SK-N-SH treated with all-trans-retinoic acid at 6 μM for 48 hours (cell line): Measurements from ENCODE around the gene SERHL2.

ENCODE experiments used
- ATAC-seq: fragments of 200-7000 bp; cut with Tn5 transposase; 3 replicates; pipeline ENCODE4 v1.9.1; 2020; ENCODE audit warnings: mild to moderate bottlenecking, moderate library complexity
- ARNTL ChIP-seq: fragments of 450-650 bp; formaldehyde crosslinking; IDR thresholded peaks from 2 replicates; pipeline ENCODE4 v1.5.0; 2020; ENCODE audit warnings: low read depth, mild to moderate bottlenecking, moderate library complexity, borderline replicate concordance
- BACH2 ChIP-seq: fragments of 250-450 bp; sonication (Bioruptor Pico); IDR thresholded peaks from 2 replicates; pipeline ENCODE4 v1.9.0; 2021; ENCODE audit warnings: mild to moderate bottlenecking, borderline replicate concordance
- CSDC2 ChIP-seq: fragments of 250-450 bp; sonication (Bioruptor Pico); IDR thresholded peaks from 2 replicates; pipeline ENCODE4 v1.5.0; 2020; ENCODE audit warnings: mild to moderate bottlenecking, moderate library complexity
- ESRRG ChIP-seq: fragments of 250-450 bp; sonication (Bioruptor Pico); IDR thresholded peaks from 2 replicates; pipeline ENCODE4 v1.6.1; 2021; ENCODE audit warnings: mild to moderate bottlenecking
- ISL1 ChIP-seq: fragments of 250-450 bp; sonication (Bioruptor Pico); IDR thresholded peaks from 2 replicates; pipeline ENCODE4 v2.1.2; 2022; ENCODE audit warnings: mild to moderate bottlenecking, moderate library complexity
- OSR1 ChIP-seq: fragments of 250-450 bp; sonication (Bioruptor Pico); IDR thresholded peaks from 2 replicates; pipeline ENCODE4 v1.8.0; 2022; ENCODE audit warnings: moderate library complexity, mild to moderate bottlenecking, inconsistent platforms
- PATZ1 ChIP-seq: fragments of 250-450 bp; sonication (Bioruptor Pico); IDR thresholded peaks from 2 replicates; pipeline ENCODE4 v1.8.0; 2020; ENCODE audit warnings: mild to moderate bottlenecking, moderate library complexity, borderline replicate concordance
- PPARA ChIP-seq: fragments of 250-450 bp; sonication (Bioruptor Pico); IDR thresholded peaks from 2 replicates; pipeline ENCODE4 v1.5.0; 2020; ENCODE audit warnings: mild to moderate bottlenecking, borderline replicate concordance
- RARB ChIP-seq: fragments of 250-450 bp; sonication (Bioruptor Pico); IDR thresholded peaks from 2 replicates; pipeline ENCODE4 v1.8.0; 2021; ENCODE audit warnings: mild to moderate bottlenecking, moderate library complexity
- SNAI2 ChIP-seq: fragments of 250-450 bp; sonication (Bioruptor Pico); IDR thresholded peaks from 2 replicates; pipeline ENCODE4 v1.5.0; 2020; ENCODE audit warnings: mild to moderate bottlenecking, moderate library complexity
- TCF4 ChIP-seq: fragments of 250-450 bp; sonication (Bioruptor Pico); IDR thresholded peaks from 2 replicates; pipeline ENCODE4 v1.8.0; 2021; ENCODE audit warnings: mild to moderate bottlenecking, moderate library complexity, borderline replicate concordance
- TOX ChIP-seq: fragments of 250-450 bp; sonication (Bioruptor Pico); IDR thresholded peaks from 2 replicates; pipeline ENCODE4 v1.8.0; 2021; ENCODE audit warnings: mild to moderate bottlenecking, moderate library complexity, borderline replicate concordance
- ZC3H10 ChIP-seq: fragments of 250-450 bp; sonication (Bioruptor Pico); IDR thresholded peaks from 2 replicates; pipeline ENCODE4 v1.5.1; 2021; ENCODE audit warnings: mild to moderate bottlenecking, moderate library complexity
- ZFP3 ChIP-seq: fragments of 250-450 bp; sonication (Bioruptor Pico); IDR thresholded peaks from 2 replicates; pipeline ENCODE4 v1.5.0; 2020; ENCODE audit warnings: mild to moderate bottlenecking, moderate library complexity
- ZFP30 ChIP-seq: fragments of 450-650 bp; formaldehyde crosslinking; IDR thresholded peaks from 2 replicates; pipeline ENCODE4 v1.5.0; 2022; ENCODE audit warnings: mild to moderate bottlenecking, moderate library complexity
- ZNF565 ChIP-seq: fragments of 450-650 bp; formaldehyde crosslinking; conservative IDR thresholded peaks from 2 replicates; pipeline ENCODE4 v1.5.0; 2020; ENCODE audit warnings: low read depth, mild to moderate bottlenecking, moderate library complexity
- ZNF70 ChIP-seq: fragments of 450-650 bp; formaldehyde crosslinking; IDR thresholded peaks from 2 replicates; pipeline ENCODE4 v1.5.0; 2020; ENCODE audit warnings: mild to moderate bottlenecking, moderate library complexity
- ZNF8 ChIP-seq: fragments of 450-650 bp; formaldehyde crosslinking; IDR thresholded peaks from 2 replicates; pipeline ENCODE4 v1.5.0; 2020; ENCODE audit warnings: mild to moderate bottlenecking, moderate library complexity
- TF ChIP-seq, protein P1 (sequence below): fragments of 250-450 bp; sonication (Bioruptor Pico); IDR thresholded peaks from 2 replicates; pipeline ENCODE4 v1.5.1; 2020; ENCODE audit warnings: low read depth, mild to moderate bottlenecking, moderate library complexity
- TF ChIP-seq, protein P2 (sequence below): fragments of 250-450 bp; sonication (Bioruptor Pico); IDR thresholded peaks from 2 replicates; pipeline ENCODE4 v1.5.1; 2021; ENCODE audit warnings: mild to moderate bottlenecking, moderate library complexity
- TF ChIP-seq, protein P3 (sequence below): fragments of 250-450 bp; sonication (Bioruptor Pico); IDR thresholded peaks from 2 replicates; pipeline ENCODE4 v1.8.0; 2021; ENCODE audit warnings: low read depth, mild to moderate bottlenecking, moderate library complexity, borderline replicate concordance

Gene SERHL2

DNA sequence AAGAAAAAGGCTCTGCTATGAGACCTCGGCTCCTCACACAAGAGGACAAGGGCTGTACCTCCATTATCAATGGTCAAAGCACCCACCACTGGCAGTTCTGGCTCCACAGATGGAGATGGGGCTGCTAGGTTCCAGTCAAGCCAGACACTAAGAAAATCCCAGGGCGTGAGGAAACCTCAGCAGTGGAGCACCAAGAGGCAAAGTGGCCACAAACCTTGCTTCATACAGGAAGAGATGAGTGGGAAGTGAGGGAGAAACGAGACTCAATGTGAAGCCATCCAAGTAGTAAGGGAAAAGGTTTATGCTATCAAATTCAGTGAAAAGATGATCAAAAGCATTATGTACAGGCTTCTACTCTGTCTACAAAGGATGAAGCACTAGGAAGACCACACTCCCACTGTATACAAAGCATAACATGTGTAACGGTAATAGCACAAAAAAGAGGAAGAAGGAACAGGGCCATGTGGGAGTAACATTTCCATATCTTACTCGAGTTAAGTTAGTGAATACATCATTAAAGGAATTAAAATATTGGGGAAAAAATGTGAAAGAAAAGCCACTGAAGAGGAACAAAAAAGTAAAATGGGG is 33.9 kb downstream of the SERHL2 start:
- ATAC-seq = no peak
- no peak for TF ChIP-seq ISL1

DNA sequence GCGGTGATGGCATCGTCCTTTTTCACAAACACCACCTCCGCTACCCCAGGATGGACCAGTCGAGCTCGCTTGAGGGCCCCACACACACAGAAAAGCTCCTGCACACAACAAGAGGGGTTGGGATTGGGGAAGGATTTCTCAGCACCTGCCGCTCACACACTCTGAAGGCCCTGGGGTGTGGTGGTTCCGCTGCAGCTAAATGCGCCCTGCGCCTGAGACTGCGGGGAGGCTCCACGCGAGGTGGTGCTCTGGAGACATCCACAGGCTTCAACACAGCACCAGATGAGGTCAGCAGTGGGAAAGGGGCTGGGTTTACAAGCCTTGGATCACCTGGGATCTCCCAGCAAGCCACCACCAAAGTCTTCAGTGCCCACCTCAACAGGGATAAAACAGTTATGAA is 38.2 kb downstream of the SERHL2 start:
- ATAC-seq = no peak
- TF ChIP-seq ZFP30 (CRISPR knock-in tag) (no peak), SNAI2 (CRISPR knock-in tag) (no peak), PPARA (CRISPR knock-in tag) (no peak), ZC3H10 (CRISPR knock-in tag) (no peak), ZNF8 (CRISPR knock-in tag) (no peak), PATZ1 (CRISPR knock-in tag) (no peak), CSDC2 (CRISPR knock-in tag) (no peak), ESRRG (CRISPR knock-in tag) (no peak), ARNTL (CRISPR knock-in tag) (no peak), TCF4 (no peak), OSR1 (no peak), TOX (no peak)
- TF ChIP-seq, protein P1, sequence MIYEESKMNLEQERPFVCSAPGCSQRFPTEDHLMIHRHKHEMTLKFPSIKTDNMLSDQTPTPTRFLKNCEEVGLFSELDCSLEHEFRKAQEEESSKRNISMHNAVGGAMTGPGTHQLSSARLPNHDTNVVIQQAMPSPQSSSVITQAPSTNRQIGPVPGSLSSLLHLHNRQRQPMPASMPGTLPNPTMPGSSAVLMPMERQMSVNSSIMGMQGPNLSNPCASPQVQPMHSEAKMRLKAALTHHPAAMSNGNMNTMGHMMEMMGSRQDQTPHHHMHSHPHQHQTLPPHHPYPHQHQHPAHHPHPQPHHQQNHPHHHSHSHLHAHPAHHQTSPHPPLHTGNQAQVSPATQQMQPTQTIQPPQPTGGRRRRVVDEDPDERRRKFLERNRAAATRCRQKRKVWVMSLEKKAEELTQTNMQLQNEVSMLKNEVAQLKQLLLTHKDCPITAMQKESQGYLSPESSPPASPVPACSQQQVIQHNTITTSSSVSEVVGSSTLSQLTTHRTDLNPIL (CRISPR knock-in tag) = no peak
- TF ChIP-seq, protein P2, sequence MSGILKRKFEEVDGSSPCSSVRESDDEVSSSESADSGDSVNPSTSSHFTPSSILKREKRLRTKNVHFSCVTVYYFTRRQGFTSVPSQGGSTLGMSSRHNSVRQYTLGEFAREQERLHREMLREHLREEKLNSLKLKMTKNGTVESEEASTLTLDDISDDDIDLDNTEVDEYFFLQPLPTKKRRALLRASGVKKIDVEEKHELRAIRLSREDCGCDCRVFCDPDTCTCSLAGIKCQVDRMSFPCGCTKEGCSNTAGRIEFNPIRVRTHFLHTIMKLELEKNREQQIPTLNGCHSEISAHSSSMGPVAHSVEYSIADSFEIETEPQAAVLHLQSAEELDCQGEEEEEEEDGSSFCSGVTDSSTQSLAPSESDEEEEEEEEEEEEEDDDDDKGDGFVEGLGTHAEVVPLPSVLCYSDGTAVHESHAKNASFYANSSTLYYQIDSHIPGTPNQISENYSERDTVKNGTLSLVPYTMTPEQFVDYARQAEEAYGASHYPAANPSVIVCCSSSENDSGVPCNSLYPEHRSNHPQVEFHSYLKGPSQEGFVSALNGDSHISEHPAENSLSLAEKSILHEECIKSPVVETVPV (CRISPR knock-in tag) = no peak
- TF ChIP-seq, all 23 proteins: peak for 0

DNA sequence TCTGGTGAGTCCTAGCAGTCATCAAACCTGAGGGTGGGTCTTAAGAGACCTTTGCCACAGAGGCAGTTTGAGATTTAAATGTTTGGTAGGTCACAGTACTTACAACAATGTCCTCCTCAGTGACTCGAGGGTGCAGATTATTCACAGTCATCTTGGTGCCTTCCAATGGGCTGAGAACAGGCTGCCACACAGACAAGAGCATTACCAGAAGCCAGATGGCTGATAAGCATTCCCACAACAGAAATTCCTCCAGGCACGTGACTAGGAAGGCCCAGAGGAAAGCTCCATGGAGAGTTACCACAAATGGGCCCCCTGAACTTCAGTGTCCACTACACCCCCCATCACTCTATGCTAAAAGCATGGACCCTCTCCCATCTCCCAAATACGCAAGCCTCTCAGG is 41.7 kb downstream of the SERHL2 start:
- no peak for ATAC-seq
- TF ChIP-seq ESRRG (CRISPR knock-in tag) = no peak
- no peak for TF ChIP-seq ZFP30 (CRISPR knock-in tag)
- TF ChIP-seq ZFP3 (CRISPR knock-in tag) = no peak
- TF ChIP-seq ZNF565 (CRISPR knock-in tag) = no peak
- no peak for TF ChIP-seq SNAI2 (CRISPR knock-in tag)
- no peak for TF ChIP-seq TCF4
- no peak for TF ChIP-seq PATZ1 (CRISPR knock-in tag)
- no peak for TF ChIP-seq TOX
- TF ChIP-seq RARB (CRISPR knock-in tag) = no peak
- TF ChIP-seq, all 23 proteins: peak for 0

GRCh38 chr22:42596336-42596735 is 42.6 kb downstream of the SERHL2 start:
- ATAC-seq = peak; percentile 26; the same call in 1 of the 3 replicates

More at GRCh38 chr22:42596336-42596735, 42.6 kb downstream of the SERHL2 start:
- TF ChIP-seq ZNF565 (CRISPR knock-in tag) (no peak), ESRRG (CRISPR knock-in tag) (no peak), RARB (CRISPR knock-in tag) (no peak), ZC3H10 (CRISPR knock-in tag) (no peak), TOX (no peak), BACH2 (no peak), CSDC2 (CRISPR knock-in tag) (no peak), TCF4 (no peak), SNAI2 (CRISPR knock-in tag) (no peak), ZFP30 (CRISPR knock-in tag) (no peak), ZNF70 (CRISPR knock-in tag) (no peak)
- TF ChIP-seq, protein P1 (CRISPR knock-in tag) = no peak
- TF ChIP-seq, protein P3, sequence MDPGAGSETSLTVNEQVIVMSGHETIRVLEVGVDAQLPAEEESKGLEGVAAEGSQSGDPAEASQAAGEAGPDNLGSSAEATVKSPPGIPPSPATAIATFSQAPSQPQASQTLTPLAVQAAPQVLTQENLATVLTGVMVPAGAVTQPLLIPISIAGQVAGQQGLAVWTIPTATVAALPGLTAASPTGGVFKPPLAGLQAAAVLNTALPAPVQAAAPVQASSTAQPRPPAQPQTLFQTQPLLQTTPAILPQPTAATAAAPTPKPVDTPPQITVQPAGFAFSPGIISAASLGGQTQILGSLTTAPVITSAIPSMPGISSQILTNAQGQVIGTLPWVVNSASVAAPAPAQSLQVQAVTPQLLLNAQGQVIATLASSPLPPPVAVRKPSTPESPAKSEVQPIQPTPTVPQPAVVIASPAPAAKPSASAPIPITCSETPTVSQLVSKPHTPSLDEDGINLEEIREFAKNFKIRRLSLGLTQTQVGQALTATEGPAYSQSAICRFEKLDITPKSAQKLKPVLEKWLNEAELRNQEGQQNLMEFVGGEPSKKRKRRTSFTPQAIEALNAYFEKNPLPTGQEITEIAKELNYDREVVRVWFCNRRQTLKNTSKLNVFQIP = no peak
- TF ChIP-seq, protein P2 (CRISPR knock-in tag) = no peak
